ENCODE measurements around the gene DUOXA2. TPM values are rescaled to one million over a fixed set of nuclear protein-coding genes. Genes with fewer than 3 reads are reported as not detected.
"Not testable (repeated sequence)": the region's sequence is repeated elsewhere in the genome, so short reads cannot be mapped to it uniquely, and the experiment has no call there.

Gene DUOXA2
- polyA plus RNA-seq, 1 donor, result not detected

- DNase-seq (ENCODE audit: low read depth), result no peak
Measured at GRCh38 chr15:45095661-45096060, 18.5 kb upstream of the DUOXA2 start.

GRCh38 chr15:45097466-45097865, 16.7 kb upstream of the DUOXA2 start:
- DNase-seq (ENCODE audit: low read depth), result no peak

- no peak for DNase-seq (ENCODE audit: low read depth)
Measured at GRCh38 chr15:45099549-45100165, 14.5 kb upstream of the DUOXA2 start.

- DNase-seq (ENCODE audit: low read depth), result no peak
Measured at GRCh38 chr15:45100884-45101625, 13.1 kb upstream of the DUOXA2 start.

GRCh38 chr15:45101749-45102148, 12.4 kb upstream of the DUOXA2 start:
- DNase-seq (ENCODE audit: low read depth), result no peak

- DNase-seq (ENCODE audit: low read depth), result no peak
Measured at GRCh38 chr15:45102226-45102625, 11.9 kb upstream of the DUOXA2 start.

GRCh38 chr15:45104170-45104569, 10.0 kb upstream of the DUOXA2 start:
- DNase-seq (ENCODE audit: low read depth), result not testable (repeated sequence)

- DNase-seq (ENCODE audit: low read depth), result no peak
Measured at GRCh38 chr15:45105586-45105985, 8.5 kb upstream of the DUOXA2 start.

GRCh38 chr15:45106002-45106790, 7.9 kb upstream of the DUOXA2 start:
- no peak for DNase-seq (ENCODE audit: low read depth)

- DNase-seq (ENCODE audit: low read depth), result no peak
Measured at GRCh38 chr15:45107941-45108630, 6.0 kb upstream of the DUOXA2 start.

GRCh38 chr15:45110256-45110820, 3.8 kb upstream of the DUOXA2 start:
- DNase-seq (ENCODE audit: low read depth), result no peak

- DNase-seq (ENCODE audit: low read depth), result no peak
Measured at GRCh38 chr15:45111390-45112142, 2.6 kb upstream of the DUOXA2 start.

GRCh38 chr15:45112143-45112590, 2.0 kb upstream of the DUOXA2 start:
- no peak for DNase-seq (ENCODE audit: low read depth)

- DNase-seq (ENCODE audit: low read depth), result no peak
Measured at GRCh38 chr15:45112591-45113379, 1.3 kb upstream of the DUOXA2 start.

- no peak for DNase-seq (ENCODE audit: low read depth)
Measured at GRCh38 chr15:45113380-45113990, 641 bp upstream of the DUOXA2 start.

- no peak for DNase-seq (ENCODE audit: low read depth)
Measured at GRCh38 chr15:45114751-45115085, 592 bp downstream of the DUOXA2 start.

- no peak for DNase-seq (ENCODE audit: low read depth)
Measured at GRCh38 chr15:45115312-45115820, 1.2 kb downstream of the DUOXA2 start.

- DNase-seq (ENCODE audit: low read depth), result no peak
Measured at GRCh38 chr15:45116006-45116481, 1.9 kb downstream of the DUOXA2 start.
